LNCAP (cell line): Measurements from ENCODE around the gene TADA1.

Experiments
- TF ChIP-seq, protein P1 (sequence below): fragments of 450-650 bp; IDR thresholded peaks from 2 replicates; pipeline ENCODE4 v1.5.1; 2017; ENCODE audit warnings: mild to moderate bottlenecking

The TADA1 gene

DNA sequence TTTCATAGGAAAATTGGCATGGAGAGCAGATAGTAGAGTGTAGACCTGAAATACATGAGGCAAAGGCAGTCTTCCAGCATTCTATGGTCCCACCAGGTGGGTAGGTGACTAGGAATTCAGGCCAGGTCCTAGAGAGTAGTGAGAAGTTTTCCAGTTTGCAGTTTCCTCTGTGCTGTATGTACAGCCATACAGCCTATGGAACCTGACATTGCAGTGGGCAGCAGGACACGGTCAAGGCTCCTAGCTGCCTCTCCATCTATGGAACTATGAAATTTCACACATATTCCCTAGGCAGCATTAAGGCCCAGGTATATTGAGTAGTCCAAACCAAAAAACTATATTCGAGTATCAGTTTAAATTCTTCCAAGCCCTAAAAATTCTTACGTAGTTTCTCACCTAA lies 20.5 kb downstream of the TADA1 start:
- TF ChIP-seq, protein P1, sequence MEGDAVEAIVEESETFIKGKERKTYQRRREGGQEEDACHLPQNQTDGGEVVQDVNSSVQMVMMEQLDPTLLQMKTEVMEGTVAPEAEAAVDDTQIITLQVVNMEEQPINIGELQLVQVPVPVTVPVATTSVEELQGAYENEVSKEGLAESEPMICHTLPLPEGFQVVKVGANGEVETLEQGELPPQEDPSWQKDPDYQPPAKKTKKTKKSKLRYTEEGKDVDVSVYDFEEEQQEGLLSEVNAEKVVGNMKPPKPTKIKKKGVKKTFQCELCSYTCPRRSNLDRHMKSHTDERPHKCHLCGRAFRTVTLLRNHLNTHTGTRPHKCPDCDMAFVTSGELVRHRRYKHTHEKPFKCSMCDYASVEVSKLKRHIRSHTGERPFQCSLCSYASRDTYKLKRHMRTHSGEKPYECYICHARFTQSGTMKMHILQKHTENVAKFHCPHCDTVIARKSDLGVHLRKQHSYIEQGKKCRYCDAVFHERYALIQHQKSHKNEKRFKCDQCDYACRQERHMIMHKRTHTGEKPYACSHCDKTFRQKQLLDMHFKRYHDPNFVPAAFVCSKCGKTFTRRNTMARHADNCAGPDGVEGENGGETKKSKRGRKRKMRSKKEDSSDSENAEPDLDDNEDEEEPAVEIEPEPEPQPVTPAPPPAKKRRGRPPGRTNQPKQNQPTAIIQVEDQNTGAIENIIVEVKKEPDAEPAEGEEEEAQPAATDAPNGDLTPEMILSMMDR, result no peak

DNA sequence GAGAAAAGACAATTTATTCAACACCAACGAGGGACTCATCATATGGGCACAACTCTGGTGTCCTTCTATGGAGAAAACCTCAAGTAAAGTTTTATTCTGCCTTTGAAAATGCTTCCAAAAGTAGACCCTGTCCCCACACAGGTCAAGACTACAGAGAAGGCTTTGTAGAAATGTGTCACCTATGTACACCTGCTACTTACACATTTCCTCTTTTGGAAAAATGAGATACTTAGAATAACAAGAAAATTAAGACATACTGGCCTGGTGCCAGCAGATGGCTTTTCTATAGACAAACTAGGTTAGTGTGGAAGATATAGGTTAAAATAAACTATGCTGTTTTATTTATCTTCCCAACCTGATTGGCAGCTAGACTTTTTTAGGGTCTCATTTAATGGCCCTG lies 23.1 kb downstream of the TADA1 start:
- TF ChIP-seq, protein P1, result no peak

DNA sequence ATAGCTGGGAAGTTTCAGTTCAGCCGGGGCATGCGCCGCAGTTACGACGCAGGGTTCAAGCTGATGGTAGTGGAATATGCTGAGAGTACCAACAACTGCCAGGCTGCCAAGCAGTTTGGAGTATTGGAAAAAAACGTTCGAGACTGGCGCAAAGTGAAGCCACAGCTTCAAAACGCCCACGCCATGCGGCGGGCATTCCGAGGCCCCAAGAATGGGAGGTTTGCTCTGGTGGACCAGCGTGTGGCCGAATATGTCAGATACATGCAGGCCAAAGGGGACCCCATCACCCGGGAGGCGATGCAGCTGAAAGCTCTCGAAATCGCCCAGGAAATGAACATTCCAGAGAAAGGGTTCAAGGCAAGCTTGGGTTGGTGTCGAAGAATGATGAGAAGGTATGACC lies 26.9 kb downstream of the TADA1 start:
- TF ChIP-seq, protein P1, result no peak

DNA sequence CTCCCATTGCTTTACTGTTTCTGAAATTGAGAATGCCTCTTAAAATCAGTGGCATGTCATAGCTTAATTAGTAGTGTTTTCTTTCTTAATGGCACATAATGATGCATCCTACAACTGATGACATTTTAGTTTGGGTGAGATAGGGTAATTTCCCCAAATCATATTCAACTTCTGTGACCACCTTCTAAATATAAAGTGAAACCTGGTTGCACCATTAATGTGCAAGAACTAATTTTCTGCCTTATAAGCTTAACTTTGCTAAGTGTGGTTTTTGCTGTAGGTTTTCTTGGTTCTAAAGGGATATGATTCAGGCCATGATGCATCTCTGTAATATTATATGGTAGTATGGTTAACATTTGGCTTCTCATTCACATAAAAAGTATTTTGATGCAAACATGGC lies 27.9 kb downstream of the TADA1 start:
- TF ChIP-seq, protein P1, result no peak

DNA sequence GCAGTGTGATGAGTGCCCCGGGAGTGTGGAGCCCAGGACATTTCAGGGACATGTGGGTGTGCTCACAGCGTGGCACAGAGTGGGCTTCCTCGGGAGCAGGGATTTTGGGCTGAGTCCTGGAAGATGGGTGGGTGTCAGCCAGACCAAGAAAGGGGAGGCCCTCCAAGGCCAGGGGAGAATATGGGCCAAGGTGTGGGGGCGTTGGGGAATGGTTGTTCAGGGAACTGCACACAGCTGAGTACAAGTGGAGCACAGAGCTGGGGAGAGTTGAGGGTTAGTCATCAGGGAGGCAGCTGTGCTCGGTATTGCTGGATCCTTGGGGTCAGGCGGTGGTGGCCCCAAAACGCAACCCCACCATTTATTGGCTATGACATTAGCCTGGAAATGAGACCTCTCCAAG lies 31.3 kb downstream of the TADA1 start:
- TF ChIP-seq, protein P1, result no peak

DNA sequence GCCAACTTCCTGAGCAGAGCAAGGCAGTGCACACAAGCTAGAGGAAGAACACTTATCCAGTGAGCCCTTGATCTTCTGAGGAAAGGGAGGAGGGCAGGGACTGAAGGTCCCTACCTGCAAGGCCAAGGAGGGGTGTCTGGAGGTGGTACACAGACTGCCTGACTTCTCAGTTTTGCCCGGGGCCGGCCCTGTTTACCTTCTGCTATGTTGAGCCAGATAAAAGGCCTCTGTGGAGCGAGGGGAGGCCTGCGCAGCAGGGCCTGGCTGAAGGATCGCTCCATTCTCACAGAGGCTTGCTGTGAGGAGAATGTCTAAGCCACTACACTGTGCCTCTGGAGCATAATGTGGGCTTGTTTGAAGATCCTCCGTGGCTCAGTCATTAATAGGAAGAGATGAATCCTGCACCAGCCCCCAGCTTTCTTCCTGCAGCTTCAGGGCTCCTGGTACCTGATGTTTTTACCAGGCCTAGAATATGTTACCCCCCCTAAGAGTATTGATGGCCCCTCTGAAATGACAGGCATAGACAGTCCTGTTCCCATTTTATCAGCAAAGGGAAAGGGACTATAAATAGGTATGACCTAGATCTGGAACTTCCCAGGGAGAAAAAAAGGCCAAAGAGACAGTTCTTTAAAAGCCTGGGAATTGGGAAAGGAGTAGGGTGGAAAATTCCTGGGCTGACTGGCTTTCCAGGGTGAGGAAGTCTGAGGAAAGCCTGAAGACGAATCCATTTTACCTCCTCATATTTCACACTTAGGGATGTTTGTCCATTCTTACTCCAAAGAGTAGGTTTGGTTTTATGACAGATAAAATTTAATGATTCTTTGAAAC lies 32.1 kb downstream of the TADA1 start:
- TF ChIP-seq, protein P1, result no peak

DNA sequence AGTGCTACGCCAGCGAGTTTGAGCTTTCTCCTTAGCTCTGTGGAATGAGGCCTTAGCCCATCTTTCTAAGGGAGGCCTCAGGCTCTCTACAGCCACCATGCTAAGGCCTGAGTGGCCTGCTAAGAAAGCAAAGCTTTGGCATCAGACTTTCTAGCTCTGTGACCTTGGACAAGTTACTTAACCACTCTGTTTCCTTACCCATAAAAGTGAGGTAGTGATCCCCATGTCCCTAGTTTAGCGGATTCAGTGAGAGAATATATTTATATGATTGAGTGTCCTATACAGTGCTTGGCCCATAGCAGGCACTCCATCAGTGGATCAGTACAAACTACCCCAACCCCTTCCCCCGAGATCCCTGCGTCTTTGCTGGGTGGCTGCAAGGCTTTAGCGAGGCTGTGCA lies 32.7 kb downstream of the TADA1 start:
- TF ChIP-seq, protein P1, result no peak
